ENCODE results near the gene CNTFR.
"Not testable (repeated sequence)": the region's sequence is repeated elsewhere in the genome, so short reads cannot be mapped to it uniquely, and the experiment has no call there.

CNTFR gene, protein sequence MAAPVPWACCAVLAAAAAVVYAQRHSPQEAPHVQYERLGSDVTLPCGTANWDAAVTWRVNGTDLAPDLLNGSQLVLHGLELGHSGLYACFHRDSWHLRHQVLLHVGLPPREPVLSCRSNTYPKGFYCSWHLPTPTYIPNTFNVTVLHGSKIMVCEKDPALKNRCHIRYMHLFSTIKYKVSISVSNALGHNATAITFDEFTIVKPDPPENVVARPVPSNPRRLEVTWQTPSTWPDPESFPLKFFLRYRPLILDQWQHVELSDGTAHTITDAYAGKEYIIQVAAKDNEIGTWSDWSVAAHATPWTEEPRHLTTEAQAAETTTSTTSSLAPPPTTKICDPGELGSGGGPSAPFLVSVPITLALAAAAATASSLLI

DNA sequence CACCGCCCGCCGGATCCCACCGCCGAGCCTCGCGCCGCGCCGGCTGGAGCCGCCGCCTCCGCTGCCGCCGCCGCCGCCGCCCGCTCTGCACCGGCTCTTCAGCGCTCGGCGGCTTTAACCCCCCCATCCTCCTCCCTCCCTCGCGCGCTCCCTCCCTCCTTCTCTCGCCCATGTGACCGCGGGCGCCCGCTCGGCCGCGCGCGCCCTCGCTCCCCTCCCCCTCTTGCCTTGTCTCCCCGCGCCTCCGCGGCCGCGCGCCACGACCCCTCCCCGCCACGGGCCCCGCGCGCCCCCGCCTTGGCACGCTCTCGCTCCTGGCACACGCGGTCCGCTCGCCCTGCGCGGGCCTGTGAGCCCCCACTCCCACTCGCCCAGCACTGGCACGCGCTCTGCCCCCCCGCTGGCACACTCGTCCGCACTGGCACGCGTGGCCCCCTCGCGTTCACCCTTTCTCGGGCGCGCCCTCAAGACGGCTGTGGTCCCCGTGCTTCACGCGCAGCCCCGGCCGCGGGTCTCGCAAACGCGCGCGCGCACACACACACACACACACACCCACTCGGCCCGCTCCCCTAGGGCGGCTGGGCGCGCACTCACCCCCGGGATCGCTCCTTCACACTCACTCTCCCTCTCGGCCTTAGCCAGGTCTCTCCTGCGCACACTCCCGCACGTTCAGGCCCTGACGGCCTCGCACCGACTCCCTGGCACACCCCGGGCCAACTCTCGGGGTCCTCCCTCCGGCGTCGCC lies at the start of gene CNTFR:
Gene CNTFR, minus strand, starts transcription at position 89 of the 745 bp plus-strand sequence. CDS start 20,743 bp downstream, outside the sequence.
- DNase-seq (ENCODE audit: low read depth), result no peak

DNA sequence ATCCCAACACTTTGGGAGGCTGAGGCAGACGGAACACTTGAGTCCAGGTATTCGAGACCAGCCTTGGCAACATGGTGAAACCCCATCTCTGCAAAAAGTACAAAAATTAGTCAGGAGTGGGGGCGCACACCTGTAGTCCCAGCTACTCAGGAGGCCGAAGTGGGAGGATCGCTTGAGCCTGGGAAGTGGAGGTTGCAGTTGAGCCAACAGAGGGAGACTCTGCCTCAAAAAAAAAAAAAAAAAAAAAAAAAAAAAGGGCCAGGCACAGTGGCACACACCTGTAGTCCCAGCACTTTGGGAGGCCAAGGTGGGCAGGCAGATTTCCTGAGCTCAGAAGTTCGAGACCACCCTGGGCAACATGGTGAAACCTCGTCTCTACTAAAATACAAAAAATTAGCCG lies 49.8 kb upstream of the CNTFR start:
- DNase-seq (ENCODE audit: low read depth), result not testable (repeated sequence)

DNA sequence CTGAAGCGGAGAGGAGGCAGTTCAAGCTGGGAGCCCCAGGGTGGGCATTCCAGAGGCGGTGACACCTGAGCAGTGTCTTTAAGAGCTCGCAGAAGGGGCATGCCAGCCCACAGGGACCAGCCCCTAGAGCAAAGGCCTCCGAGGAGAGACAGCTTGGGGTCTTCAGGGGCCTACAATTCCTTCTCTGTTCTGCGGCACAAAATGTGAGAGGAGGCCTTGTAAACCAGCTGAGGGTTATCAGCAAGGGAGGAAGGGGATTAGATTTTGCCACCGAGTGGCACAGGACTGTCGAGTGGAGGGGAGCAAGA lies 48.6 kb upstream of the CNTFR start:
- no peak for DNase-seq (ENCODE audit: low read depth)

DNA sequence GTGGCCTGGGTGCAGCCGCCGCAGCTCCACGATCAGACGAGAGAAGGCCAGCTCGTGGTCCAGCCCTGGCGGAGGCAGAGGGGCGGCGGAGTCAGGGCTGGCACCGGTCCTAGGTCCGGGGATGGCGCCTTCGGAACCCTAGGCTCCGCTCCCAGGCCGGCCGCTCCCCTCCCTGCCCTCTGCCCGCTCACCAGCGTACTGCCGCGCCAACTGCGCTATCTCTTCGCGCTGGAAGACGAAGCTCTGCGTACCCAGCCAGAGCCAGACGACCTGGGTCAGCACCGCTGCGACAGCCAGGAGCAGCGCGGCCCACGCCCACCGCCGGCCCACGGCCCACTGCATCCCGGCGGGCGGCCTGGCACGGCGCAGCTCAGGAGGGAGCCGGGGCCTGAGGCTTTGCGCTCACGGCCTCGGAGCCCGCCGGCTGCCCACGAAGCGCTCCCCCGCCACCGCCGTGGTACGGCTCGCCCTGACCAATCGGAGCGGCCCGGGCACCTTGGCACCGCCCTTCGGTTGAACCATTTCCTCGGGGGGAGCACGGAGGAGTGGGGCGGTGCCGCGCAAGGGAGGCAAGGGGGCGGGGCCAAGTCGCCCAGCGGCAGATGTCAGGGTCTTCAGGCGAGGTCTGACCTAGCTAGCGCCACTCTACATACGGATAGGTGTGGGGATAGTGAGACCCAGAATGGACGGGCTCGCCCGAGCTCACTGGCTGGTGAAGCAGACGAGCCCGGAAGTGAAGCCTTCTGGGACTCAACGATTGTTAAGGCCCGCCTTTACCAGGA lies 48.0 kb upstream of the CNTFR start, which contains the start of gene SIGMAR1:
Gene SIGMAR1, minus strand, starts transcription at position 432 of the 782 bp plus-strand sequence. Its CDS starts 90 bp downstream, at position 342.
- peak; percentile 61 for DNase-seq (ENCODE audit: low read depth)

DNA sequence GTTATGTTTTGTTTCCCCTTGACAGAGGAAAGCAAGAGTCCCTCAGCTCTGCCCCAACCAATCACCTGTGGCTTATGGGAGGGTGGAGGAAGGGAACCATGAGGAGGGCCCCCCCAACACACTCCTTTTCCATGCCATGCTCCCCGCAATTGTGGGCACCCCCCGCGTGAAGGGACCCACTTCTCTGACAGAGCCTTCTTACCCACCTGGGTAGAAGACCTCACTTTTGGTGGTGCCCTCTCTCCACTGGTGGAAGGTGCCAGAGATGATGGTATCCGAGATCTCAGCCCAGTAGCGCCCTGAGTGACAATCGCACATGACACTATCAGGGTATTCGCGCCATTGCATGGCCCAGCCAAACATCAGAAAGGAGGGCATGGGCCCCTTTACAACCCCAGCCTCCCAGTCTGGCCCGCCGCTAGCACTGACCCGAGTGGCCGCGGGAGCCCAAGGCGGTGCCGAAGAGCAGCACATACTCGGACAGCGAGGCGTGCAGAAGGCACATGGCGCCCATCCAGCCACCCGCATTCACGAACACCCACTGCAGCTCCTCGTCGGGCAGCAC lies 47.3 kb upstream of the CNTFR start:
- no peak for DNase-seq (ENCODE audit: low read depth)

DNA sequence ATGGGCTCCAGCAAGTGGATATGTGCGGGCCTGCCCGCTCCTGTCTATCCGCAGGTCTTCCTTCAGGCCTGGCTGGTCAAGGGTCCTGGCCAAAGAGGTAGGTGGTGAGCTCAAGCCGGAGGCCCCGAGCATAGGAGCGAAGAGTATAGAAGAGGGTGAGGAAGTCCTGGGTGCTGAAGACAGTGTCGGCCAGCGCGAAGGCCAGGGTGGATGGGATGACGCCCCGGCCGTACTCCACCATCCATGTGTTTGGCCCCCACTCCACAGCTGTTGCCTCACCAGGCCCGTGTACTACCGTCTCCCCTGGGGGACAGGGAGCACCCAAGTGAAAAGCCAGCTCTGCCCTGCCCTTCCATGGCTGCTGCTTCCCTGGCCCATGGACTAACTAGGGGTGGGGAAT lies 46.0 kb upstream of the CNTFR start:
- no peak for DNase-seq (ENCODE audit: low read depth)

DNA sequence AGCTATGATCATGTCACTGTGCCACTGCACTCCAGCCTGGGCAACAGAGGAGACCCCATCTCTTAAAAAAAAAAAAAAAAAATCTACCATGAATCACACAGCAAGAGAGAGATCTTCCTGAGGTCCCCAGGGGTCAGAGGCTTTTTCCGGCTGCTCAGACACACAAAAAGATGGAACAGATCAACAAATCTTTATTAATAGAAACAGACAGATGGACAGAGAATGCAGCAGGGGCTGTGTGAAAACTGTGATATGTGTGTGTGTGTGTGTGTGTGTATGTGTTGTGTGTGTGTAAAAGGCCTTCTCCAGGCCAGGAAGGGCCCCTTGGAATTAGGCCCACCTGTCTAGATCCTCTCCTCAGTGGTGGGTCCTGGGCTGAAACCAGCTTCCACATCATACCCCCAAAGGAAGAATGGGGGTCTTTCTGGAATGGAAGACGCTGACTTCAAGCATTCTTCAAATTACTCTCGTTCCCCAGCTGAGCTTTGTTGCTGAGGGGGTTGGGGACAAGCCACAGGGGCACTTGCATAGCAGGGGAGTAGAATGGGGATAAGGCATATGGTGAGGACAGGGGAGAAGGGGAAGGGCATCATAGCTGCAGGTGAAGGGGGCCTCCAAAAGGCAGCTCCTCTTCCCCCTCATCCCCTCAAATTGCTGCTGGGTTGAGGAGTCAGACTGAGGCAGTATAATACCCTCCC lies 45.2 kb upstream of the CNTFR start:
- DNase-seq (ENCODE audit: low read depth), result no peak

DNA sequence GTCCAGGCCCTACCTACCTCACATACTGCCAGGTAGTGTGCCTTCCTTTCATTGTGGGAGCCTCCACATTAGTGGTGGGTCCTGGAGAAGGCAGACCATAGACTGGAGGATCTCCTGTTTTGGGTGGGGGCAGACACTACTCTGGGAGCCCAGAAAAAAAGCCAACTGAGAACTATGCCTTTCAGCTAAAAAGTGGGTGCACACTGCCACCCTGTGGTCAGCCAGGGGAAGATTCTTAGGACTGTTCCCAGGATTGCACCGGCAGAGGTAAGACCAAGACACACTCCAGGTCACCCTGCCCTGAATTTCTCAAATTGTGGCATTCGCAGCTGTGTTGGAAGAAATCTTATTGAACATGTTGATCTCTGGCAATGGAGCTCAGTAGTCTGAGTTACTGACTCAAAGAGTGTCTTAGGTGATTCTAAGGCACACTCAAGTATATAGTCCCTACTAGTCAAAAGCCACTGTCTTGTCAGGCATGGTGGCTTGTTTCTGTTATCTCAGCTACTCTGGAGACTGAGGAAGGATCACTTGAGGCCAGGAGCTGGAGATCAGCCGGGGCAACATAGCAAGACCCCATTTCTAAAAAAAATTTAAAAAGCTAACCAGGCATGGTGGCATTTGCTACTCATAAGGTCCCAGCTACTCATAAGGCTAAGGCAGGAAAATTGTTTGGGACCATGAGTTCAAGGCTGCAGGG lies 44.5 kb upstream of the CNTFR start:
- DNase-seq (ENCODE audit: low read depth), result peak; percentile 26

DNA sequence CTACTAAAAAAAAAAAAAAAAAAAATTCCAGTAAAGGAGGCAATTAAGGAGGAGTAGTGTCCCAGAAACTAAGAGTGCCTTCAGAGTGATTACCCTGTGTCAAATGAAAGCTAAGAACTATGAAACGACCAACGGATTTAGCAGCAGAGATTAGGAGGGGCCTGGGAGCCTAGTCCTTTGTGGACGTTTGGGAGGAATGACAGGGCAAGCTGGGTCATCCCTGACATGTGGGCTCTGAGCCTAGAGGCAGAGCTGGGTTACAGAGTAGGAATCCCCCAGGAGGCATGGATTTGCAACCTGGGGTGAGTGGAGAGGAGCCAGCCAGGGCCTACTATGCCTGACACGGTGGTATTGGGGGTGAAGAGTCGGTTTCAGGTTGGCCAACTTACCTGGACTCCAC lies 43.6 kb upstream of the CNTFR start:
- no peak for DNase-seq (ENCODE audit: low read depth)

DNA sequence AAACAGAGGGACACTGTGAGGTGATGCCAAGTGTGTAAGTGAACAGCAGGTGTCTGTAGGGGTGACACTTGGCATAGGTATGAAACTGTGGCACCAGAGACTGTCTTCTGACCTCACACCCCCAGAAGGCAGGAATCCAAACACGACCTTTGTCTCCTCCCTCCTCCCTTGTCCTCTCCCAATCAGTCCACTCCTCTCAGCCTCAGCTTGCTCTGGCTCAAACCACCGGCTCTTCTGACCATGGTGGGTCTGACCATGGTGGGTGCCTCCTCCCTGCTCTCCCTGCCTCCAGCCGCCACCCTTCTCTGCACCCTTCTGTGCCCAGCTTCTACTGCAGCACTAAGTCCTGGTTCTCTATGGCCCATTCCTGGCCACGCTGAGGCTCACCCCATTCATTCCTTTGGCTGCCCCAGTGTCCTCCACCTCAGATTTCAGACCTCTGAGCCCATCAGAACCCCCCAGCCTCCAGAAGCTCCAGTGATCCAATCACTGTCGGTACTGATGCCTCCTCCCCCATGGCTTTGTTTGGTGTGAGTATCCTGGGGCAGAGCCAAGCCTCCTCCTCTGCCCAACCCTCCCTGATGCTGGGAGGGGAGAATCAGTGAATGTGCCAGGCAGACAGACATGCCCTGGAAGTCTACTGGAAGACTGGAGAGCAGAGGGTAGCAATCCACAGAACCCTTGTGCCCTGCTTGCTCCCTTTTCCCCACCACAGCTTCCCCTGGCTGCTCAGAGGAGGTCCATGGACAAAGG lies 41.1 kb upstream of the CNTFR start:
- no peak for DNase-seq (ENCODE audit: low read depth)

DNA sequence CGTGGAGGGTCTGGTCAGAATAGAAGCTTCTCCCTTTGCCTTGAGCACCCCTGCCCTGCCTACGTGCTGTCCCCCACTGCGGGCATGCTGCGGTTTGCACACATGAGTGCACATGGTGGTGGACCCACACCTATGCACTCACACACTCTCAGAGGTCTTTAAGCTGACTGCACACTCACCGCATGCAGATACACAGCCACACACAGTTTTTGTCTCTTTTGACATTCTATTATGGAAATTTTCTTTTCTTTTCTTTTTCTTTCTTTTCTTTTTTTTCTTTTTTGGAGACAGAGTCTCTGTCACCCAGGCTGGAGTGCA lies 39.9 kb upstream of the CNTFR start:
- no peak for DNase-seq (ENCODE audit: low read depth)

DNA sequence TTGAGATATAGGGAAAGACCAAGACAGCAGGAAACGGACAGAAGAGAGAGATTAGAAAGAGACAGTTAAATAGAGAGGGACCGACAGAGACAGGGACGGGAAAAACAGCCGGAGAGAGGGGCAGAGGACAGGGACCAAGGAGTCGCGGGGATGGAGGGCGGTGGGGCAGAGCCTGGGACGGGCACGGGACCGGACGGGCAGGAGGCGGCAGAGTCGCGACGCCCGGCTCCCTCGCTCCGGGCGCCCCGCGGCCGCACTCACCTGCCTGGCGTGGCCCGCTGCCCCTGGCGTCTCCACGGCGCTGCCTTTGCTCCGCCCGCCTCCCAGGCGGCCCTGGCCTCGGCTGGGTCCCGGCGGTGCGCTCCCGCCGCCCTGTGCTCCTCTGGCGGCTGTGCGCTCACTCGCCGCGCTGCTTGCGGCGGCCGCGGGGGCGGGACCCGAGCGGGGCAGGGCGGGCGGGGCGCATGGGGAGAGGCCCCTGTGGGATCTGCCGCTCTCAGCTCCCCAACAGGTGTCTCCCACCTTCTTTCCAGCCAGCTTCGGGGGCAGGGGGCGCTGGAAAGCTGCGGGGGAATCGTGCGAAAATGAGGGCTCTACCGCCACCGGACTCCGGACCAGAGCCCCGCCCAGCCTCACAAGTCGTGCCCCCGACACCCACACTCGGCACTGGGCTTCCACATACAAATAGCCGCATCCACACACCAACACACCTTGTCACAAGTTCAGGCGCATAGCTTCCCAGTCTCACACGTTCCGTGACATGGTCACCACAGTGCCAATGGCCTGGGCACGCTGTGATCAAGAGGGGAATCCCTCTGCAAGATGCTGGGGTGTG lies 39.3 kb upstream of the CNTFR start, which contains the start of gene ARID3C:
Gene ARID3C, minus strand, starts transcription at position 411 of the 835 bp plus-strand sequence. CDS start 1,052 bp downstream, outside the sequence.
- DNase-seq (ENCODE audit: low read depth), result no peak

DNA sequence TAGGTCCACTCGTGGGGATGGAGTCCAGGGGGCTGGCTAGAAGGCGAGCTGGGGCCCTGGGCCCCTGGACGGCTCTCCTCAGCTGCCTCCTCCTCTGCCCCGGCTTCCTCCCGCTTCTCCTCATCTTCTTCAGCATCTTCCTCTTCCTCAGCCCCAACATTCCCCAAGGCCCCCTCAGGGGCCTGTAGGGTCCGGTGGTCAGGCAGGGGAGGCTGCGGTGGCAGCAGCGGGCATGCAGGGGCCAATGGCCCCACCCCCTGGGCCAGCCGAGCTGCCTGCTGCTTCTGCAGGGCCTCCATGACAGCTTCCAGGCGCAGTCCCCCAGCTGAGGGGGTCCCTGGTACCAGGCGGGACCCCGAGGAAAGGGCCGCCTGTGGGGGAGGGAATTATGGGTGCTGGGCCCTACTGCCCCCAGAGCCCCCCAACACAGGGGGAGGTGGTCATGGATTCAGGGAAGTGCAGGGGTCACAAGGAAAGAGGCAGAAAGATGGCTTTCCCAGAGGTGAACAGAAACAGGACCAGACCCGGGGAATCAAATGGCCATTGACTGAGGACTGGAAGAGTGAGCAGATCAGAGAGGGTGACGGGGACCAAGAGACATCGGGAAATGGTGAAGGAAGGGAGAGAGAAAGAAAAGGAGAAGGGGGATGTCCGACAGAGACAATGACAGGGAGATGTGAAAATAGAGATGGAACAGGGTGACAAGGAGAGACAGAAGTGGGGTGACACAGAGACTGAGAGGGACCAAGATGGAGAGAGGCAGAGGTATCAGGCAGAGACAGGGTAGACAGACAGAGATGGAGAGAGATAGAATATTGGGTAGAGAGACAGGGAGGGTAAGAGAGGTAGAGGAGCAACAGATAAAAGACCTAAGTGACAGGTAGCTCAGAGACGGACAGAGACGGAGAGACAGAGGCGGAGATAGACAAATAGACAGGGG lies 38.5 kb upstream of the CNTFR start:
- no peak for DNase-seq (ENCODE audit: low read depth)

DNA sequence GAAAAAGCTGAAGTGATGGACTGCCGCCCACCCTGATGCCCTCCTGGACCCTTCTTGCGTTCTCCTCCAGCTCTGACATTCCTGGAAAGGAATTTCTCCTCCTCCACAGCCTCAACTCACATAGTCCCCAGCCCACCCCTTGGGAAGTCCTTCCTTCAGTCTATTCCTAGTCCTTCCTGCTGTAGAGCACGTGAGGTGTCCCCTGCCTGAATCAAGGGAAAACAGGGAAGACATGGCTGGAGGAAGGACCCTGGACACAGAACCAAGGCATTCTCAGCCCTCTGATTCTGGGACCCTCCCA lies 35.6 kb upstream of the CNTFR start:
- DNase-seq (ENCODE audit: low read depth), result no peak

DNA sequence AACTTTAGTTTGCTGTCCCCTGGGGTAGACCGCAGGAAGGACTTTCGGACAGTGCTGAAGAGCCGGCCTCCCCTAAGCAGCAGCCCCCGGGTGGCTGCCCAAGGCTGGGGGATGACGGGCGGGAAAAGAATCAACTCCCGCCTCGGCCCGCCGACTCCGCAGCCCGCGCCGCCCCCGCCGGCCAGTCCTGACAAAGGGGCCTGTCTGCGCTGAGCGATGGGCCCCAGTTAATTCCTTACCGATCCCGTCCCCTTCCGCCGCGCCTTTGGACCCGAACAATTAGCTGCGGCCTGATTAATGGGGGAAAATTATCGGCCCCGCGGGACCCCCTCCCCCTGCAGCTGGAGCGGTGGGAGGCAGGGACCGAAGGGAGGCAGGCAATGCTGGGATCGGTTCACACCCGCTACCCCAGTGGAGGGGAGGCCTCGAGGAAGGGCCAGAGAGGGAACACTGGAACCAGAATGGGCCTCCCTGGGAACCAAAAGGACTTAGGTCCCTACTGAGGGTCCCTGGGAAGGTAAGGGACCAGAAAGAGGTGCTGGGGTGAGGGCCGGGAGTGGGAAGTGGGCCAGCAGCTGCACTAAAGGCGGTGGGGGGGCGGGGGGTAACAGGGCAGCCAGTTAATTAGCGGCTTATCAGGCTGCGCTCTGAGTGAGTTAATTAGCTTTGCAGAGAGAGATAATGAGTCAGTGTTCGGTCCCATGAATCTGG lies 35.1 kb upstream of the CNTFR start:
- DNase-seq (ENCODE audit: low read depth), result no peak

DNA sequence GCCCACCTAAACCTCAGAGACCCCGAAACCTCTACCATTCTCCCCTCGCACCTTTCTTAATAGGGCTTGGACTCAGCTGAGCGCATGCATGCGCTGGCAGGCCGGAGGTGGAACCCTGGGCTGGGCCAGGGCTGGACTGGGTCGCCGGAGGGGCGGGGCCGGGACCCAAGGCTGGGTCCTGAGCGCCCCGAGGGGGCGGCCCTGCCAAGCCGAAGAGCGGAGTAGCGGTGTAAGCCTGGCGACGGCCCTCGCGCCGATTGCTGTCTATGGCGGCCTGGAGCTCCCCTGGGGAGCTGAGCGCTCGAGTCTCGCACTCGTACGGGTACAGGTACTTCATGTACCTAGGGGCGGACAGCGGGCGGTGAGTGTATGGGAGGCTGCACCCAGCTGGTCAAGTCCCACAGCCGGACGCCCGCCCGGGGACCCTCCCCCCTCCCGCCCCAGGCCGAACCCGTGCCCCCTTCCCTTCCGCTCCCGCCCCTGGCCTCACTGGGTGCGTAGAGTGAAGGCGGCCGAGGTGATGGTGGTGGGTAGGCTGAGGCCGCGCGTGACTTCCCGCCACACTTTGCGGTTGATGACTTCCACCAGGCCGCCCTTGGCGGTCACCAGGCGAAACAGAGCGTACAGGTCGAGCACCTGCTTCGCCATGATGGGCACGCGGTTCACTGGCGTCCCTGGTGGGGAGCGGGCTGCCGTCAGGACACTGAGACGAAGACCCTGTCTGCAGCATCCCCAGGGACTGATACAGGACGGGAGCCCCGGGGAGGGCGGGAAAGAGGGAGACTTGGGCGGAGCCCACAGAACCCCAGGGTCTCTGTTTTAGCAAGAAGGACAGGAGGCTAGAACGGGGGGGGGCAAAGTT lies 34.1 kb upstream of the CNTFR start:
- no peak for DNase-seq (ENCODE audit: low read depth)

All from non-pigmented ciliary epithelial cell (primary cell).